GM23338 (cell line): Measurements from ENCODE around the gene PRDM10. TPM values are rescaled to one million over a fixed set of nuclear protein-coding genes. Genes with fewer than 3 reads are reported as not detected.
A peak's percentile ranks its signal among the peaks of the same experiment; 100 is the strongest.

Source experiments
- ATAC-seq: fragments of 200-7000 bp; cut with Tn5 transposase; 3 replicates; pipeline ENCODE4 v1.9.1; 2020
- DNase-seq: peaks from one replicate; pipeline ENCODE4 v3.0.0-alpha.2; 2015; ENCODE audit warnings: low spot score
- H2AFZ ChIP-seq: fragments of 200-600 bp; sonication (generic); 2 replicates; pipeline ENCODE4 v1.8.0; 2016; ENCODE audit warnings: antibody characterized with exemption, mild to moderate bottlenecking, moderate library complexity
- H3F3A ChIP-seq: fragments of 200-600 bp; sonication (generic); replicated peaks from 2 replicates; pipeline ENCODE4 v1.8.0; 2017; ENCODE audit warnings: antibody characterized with exemption, mixed run types, low read depth
- H3K27ac ChIP-seq: fragments of 200-600 bp; sonication (generic); 2 replicates; pipeline ENCODE4 v1.6.1; 2016; ENCODE audit warnings: low read depth
- H3K27me3 ChIP-seq: fragments of 200-600 bp; sonication (generic); 2 replicates; pipeline ENCODE4 v1.8.0; 2016; ENCODE audit warnings: mild to moderate bottlenecking, mixed run types, moderate library complexity; ENCODE audit not compliant: insufficient read depth
- H3K36me3 ChIP-seq: fragments of 200-600 bp; sonication (generic); 2 replicates; pipeline ENCODE4 v1.8.0; 2016; ENCODE audit warnings: mild to moderate bottlenecking; ENCODE audit not compliant: insufficient read depth
- H3K4me1 ChIP-seq: fragments of 200-600 bp; sonication (generic); 2 replicates; pipeline ENCODE4 v1.8.0; 2016; ENCODE audit warnings: mild to moderate bottlenecking, moderate library complexity; ENCODE audit not compliant: insufficient read depth
- H3K4me2 ChIP-seq: fragments of 200-600 bp; sonication (generic); 2 replicates; pipeline ENCODE4 v1.7.1; 2017; ENCODE audit warnings: mixed run types
- H3K4me3 ChIP-seq: fragments of 200-600 bp; sonication (generic); 2 replicates; pipeline ENCODE4 v1.6.1; 2016; ENCODE audit warnings: mixed run types
- H3K79me2 ChIP-seq: fragments of 200-600 bp; sonication (generic); replicated peaks from 2 replicates; pipeline ENCODE4 v1.8.0; 2017; ENCODE audit warnings: mild to moderate bottlenecking; ENCODE audit not compliant: insufficient read depth
- H3K9me2 ChIP-seq: fragments of 200-600 bp; sonication (generic); 2 replicates; pipeline ENCODE4 v1.8.0; 2017; ENCODE audit not compliant: insufficient read depth
- H4K20me1 ChIP-seq: fragments of 200-600 bp; sonication (generic); replicated peaks from 2 replicates; pipeline ENCODE4 v1.8.0; 2017; ENCODE audit warnings: mild to moderate bottlenecking; ENCODE audit not compliant: insufficient read depth
- H3K27ac Mint-ChIP-seq: 2 replicates; pipeline ENCODE4 v1.8.0; 2020; ENCODE audit warnings: inconsistent platforms, mild to moderate bottlenecking, moderate library complexity, mixed read lengths
- H3K27me3 Mint-ChIP-seq: 3 replicates; pipeline ENCODE4 v1.8.0; 2022; ENCODE audit warnings: low read depth, mild to moderate bottlenecking, moderate library complexity, mixed read lengths, inconsistent platforms; ENCODE audit not compliant: insufficient read depth, poor library complexity
- H3K36me3 Mint-ChIP-seq: 3 replicates; pipeline ENCODE4 v1.8.0; 2021; ENCODE audit warnings: low read depth, mild to moderate bottlenecking, inconsistent platforms, moderate library complexity, mixed read lengths
- H3K4me1 Mint-ChIP-seq: 3 replicates; pipeline ENCODE4 v1.8.0; 2020; ENCODE audit warnings: mild to moderate bottlenecking, inconsistent platforms, mixed read lengths
- H3K4me3 Mint-ChIP-seq: 3 replicates; pipeline ENCODE4 v1.8.0; 2021; ENCODE audit warnings: moderate library complexity, mild to moderate bottlenecking, inconsistent platforms, mixed read lengths
- H3K9me3 Mint-ChIP-seq: 3 replicates; pipeline ENCODE4 v1.8.0; 2020; ENCODE audit warnings: moderate library complexity, mild to moderate bottlenecking, inconsistent platforms, mixed read lengths
- EZH2 ChIP-seq: fragments of 200-600 bp; sonication (generic); IDR thresholded peaks from one replicate; pipeline ENCODE4 v1.8.0; 2017; ENCODE audit warnings: antibody characterized with exemption, mild to moderate bottlenecking, low read depth; ENCODE audit not compliant: unreplicated experiment
- NANOG ChIP-seq: IDR thresholded peaks from 2 replicates; pipeline ENCODE4 v1.6.1; 2016; ENCODE audit warnings: antibody characterized with exemption, borderline replicate concordance
- STAT1 ChIP-seq: IDR thresholded peaks from one replicate; pipeline ENCODE4 v1.6.1; 2016; ENCODE audit warnings: antibody characterized with exemption; ENCODE audit not compliant: unreplicated experiment
- polyA plus RNA-seq: library from polyadenylated mRNA; unstranded; fragments of >200 nt; fragmentation: Nextera tagmentation; extraction: Ambion mirVana; gene quantifications from 2 replicates; pipeline ENCODE4 v1.2.1, GENCODE V29; 2016
- total RNA-seq: library from RNA; depleted of rRNA; stranded (reverse); fragments of >200 nt; shearing (Covaris generic); gene quantifications from 2 replicates; pipeline ENCODE4 v1.2.3, GENCODE V29; 2014
- TF ChIP-seq, protein P1 (sequence below): fragments of 250-450 bp; sonication (Bioruptor Pico); IDR thresholded peaks from 2 replicates; pipeline ENCODE4 v1.5.0; 2020; ENCODE audit warnings: mild to moderate bottlenecking, moderate library complexity

PRDM10 gene
- total and polyA plus RNA-seq, 2 experiments from 2014 or later, result 5.2 to 14.9 TPM

DNA sequence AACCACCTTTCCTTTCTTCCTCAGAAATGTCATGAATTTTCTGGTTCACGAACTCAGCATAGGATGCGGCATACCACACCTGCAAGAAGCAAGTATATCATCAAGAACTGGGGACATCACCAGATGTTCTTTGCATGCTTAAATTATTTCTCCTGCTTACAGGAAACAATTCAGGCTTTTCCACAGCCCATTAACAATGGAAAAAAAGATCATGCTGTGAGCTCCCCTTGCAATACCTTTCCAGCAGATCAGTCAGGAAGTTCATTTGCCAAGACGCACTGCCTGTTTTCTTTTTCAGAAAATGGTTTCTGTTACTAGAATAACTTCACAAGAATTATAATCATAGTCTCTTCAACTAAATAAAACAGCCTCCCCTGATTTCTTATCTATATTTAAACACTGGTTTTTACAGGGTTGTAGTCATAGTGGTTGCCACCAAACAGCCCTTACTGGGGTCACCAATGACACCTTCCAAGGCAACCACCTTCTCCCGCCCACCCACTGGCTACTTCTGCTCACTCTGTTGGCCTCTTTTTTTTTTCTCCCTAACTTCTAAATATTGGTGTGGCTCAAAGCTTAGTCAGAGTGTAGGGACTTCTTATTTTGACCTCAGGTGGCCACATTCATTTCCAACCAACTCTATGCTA lies 64.9 kb downstream of the PRDM10 start:
- peaks cover 21% of the 10 kb centered on the region for H3K36me3 Mint-ChIP-seq
- no peak overlapping the region for H3K4me3 ChIP-seq
- no peaks in the 10 kb centered on the region for H3K27me3 ChIP-seq
- no peak for TF ChIP-seq STAT1
- TF ChIP-seq, protein P1, sequence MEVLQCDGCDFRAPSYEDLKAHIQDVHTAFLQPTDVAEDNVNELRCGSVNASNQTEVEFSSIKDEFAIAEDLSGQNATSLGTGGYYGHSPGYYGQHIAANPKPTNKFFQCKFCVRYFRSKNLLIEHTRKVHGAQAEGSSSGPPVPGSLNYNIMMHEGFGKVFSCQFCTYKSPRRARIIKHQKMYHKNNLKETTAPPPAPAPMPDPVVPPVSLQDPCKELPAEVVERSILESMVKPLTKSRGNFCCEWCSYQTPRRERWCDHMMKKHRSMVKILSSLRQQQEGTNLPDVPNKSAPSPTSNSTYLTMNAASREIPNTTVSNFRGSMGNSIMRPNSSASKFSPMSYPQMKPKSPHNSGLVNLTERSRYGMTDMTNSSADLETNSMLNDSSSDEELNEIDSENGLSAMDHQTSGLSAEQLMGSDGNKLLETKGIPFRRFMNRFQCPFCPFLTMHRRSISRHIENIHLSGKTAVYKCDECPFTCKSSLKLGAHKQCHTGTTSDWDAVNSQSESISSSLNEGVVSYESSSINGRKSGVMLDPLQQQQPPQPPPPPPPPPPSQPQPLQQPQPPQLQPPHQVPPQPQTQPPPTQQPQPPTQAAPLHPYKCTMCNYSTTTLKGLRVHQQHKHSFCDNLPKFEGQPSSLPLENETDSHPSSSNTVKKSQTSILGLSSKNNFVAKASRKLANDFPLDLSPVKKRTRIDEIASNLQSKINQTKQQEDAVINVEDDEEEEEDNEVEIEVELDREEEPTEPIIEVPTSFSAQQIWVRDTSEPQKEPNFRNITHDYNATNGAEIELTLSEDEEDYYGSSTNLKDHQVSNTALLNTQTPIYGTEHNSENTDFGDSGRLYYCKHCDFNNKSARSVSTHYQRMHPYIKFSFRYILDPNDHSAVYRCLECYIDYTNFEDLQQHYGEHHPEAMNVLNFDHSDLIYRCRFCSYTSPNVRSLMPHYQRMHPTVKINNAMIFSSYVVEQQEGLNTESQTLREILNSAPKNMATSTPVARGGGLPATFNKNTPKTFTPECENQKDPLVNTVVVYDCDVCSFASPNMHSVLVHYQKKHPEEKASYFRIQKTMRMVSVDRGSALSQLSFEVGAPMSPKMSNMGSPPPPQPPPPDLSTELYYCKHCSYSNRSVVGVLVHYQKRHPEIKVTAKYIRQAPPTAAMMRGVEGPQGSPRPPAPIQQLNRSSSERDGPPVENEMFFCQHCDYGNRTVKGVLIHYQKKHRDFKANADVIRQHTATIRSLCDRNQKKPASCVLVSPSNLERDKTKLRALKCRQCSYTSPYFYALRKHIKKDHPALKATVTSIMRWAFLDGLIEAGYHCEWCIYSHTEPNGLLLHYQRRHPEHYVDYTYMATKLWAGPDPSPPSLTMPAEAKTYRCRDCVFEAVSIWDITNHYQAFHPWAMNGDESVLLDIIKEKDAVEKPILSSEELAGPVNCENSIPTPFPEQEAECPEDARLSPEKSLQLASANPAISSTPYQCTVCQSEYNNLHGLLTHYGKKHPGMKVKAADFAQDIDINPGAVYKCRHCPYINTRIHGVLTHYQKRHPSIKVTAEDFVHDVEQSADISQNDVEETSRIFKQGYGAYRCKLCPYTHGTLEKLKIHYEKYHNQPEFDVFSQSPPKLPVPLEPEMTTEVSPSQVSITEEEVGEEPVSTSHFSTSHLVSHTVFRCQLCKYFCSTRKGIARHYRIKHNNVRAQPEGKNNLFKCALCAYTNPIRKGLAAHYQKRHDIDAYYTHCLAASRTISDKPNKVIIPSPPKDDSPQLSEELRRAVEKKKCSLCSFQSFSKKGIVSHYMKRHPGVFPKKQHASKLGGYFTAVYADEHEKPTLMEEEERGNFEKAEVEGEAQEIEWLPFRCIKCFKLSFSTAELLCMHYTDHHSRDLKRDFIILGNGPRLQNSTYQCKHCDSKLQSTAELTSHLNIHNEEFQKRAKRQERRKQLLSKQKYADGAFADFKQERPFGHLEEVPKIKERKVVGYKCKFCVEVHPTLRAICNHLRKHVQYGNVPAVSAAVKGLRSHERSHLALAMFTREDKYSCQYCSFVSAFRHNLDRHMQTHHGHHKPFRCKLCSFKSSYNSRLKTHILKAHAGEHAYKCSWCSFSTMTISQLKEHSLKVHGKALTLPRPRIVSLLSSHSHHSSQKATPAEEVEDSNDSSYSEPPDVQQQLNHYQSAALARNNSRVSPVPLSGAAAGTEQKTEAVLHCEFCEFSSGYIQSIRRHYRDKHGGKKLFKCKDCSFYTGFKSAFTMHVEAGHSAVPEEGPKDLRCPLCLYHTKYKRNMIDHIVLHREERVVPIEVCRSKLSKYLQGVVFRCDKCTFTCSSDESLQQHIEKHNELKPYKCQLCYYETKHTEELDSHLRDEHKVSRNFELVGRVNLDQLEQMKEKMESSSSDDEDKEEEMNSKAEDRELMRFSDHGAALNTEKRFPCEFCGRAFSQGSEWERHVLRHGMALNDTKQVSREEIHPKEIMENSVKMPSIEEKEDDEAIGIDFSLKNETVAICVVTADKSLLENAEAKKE (CRISPR knock-in tag), result peak; percentile 7; the same call in 1 of the 2 replicates
- peaks cover 19% of the 10 kb centered on the region for H3K4me1 ChIP-seq
- H3K79me2 ChIP-seq, result no peaks in the 10 kb centered on the region
- peaks cover 50% of the 10 kb centered on the region for H3K4me1 Mint-ChIP-seq
- no peaks in the 10 kb centered on the region for H4K20me1 ChIP-seq
- H3K27ac ChIP-seq, result peak overlapping the region; percentile 77
- H3K9me2 ChIP-seq, result peaks cover 3% of the 10 kb centered on the region; the same call in 1 of the 2 replicates
- H3K4me3 Mint-ChIP-seq, result peak overlapping the region; percentile 22; the same call in 1 of the 3 replicates
- H3F3A ChIP-seq, result no peaks in the 10 kb centered on the region
- no peaks in the 10 kb centered on the region; the same call in 2 of the 3 replicates for H3K9me3 Mint-ChIP-seq
- peaks cover 5% of the 10 kb centered on the region; the same call in 1 of the 2 replicates for H3K36me3 ChIP-seq
- no peak overlapping the region for H2AFZ ChIP-seq
- peaks cover 2% of the 10 kb centered on the region for H3K27me3 Mint-ChIP-seq
- DNase-seq, result peak; percentile 62
- peak; percentile 36; the same call in 2 of the 3 replicates for ATAC-seq
- H3K27ac Mint-ChIP-seq, result peak overlapping the region; percentile 47
- H3K4me2 ChIP-seq, result peak overlapping the region; percentile 2; the same call in 1 of the 2 replicates

DNA sequence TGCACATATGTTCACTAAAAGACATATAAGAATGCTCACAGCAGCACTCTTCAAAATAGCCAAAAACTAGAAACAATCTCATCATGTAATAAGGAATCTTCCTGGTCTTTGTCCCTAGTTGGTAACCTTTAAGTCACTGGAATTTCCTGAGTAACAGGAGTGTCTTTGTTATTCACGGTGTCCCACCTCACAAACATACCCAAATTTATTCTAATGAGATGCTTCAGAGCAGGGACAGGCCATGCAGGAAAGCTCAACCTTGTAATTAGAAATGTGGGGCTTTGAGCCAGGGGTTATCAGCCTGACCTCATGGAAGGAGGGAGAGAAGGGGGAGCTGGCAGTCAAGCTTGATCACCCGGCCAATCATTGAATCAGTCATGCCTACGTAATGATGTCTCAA lies 66.9 kb downstream of the PRDM10 start:
- H3K9me2 ChIP-seq, result peaks cover 3% of the 10 kb centered on the region; the same call in 1 of the 2 replicates
- DNase-seq, result peak; percentile 83
- Mint-ChIP-seq H3K4me1 (peaks cover 50% of the 10 kb centered on the region), H3K4me3 (peak overlapping the region; percentile 53; the same call in 2 of the 3 replicates), H3K27me3 (peaks cover 2% of the 10 kb centered on the region), H3K9me3 (no peaks in the 10 kb centered on the region; the same call in 2 of the 3 replicates), H3K36me3 (peaks cover 30% of the 10 kb centered on the region), H3K27ac (peak overlapping the region; percentile 94)
- peak; percentile 83 for ATAC-seq
- H3K79me2 ChIP-seq, result no peaks in the 10 kb centered on the region
- H3K27ac ChIP-seq, result peak overlapping the region; percentile 76
- no peaks in the 10 kb centered on the region for H4K20me1 ChIP-seq
- H3K4me2 ChIP-seq, result peak overlapping the region; percentile 63
- TF ChIP-seq NANOG (no peak), EZH2 (no peak)
- H3K4me1 ChIP-seq, result peaks cover 19% of the 10 kb centered on the region
- no peaks in the 10 kb centered on the region for H3K27me3 ChIP-seq
- H3K36me3 ChIP-seq, result no peaks in the 10 kb centered on the region; the same call in 1 of the 2 replicates
- no peaks in the 10 kb centered on the region for H3F3A ChIP-seq
- no peak overlapping the region for H2AFZ ChIP-seq
- H3K4me3 ChIP-seq, result 0 out of 2 replicates have a peak overlapping the region, but pooled peaks have one; percentile 6
